SU-DHL-6 (cell line): Measurements from ENCODE around the gene SURF6.

Experiments
- CTCF ChIP-seq: fragments of 200-600 bp; sonication (generic); IDR thresholded peaks from one replicate; pipeline ENCODE4 v1.5.1; 2017; ENCODE audit warnings: antibody characterized with exemption, mild to moderate bottlenecking, low read length, moderate library complexity; ENCODE audit not compliant: insufficient read depth, poor library complexity, severe bottlenecking
- EZH2phosphoT487 ChIP-seq: fragments of 200-600 bp; sonication (generic), shearing (Covaris generic); conservative IDR thresholded peaks from 2 replicates; pipeline ENCODE4 v1.6.1; 2018; ENCODE audit warnings: mild to moderate bottlenecking, antibody characterized with exemption, low read length, moderate library complexity, mixed read lengths

DNA sequence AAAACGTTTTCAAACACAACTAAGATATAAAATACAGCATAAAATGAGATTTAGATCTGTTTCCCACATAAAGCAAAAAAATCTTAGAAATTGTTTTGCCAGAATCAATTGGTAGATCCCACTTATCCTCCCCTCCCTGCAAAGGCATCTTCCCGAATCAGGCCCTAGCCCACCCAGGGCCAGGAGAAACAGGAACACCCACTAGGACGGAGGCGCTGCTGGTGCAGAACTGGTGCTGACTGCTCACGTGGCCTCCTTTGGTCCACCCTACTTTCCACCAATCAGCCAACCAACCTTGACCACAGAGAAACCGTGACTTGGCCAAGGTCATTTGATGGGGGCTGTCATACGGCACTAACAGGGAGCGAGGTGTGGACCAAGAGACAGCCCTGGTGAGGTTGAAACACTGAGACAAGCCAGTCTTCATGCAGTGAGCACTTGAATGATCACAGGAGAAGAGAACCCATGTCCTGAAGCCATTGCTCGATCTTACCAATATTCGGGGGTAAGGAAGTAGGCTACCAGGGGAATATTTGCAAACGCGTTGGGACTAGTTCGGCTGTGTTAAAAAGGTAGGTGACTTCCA is 25.6 kb upstream of the SURF6 start:
- TF ChIP-seq CTCF: no peak
- no peak for TF ChIP-seq EZH2phosphoT487
